Skeletal muscle satellite cell (primary cell): Measurements from ENCODE around the gene CEACAM20. TPM values are rescaled to one million over a fixed set of nuclear protein-coding genes. Genes with fewer than 3 reads are reported as not detected.

ENCODE experiments used
- H3K27me3 ChIP-seq: 2 replicates; pipeline ENCODE4 v1.7.0; 2013; ENCODE audit warnings: low read length; ENCODE audit not compliant: control insufficient read depth, insufficient read depth
- H3K36me3 ChIP-seq: 2 replicates; pipeline ENCODE4 v1.7.0; 2013; ENCODE audit warnings: mild to moderate bottlenecking, control low read depth, low read length; ENCODE audit not compliant: insufficient read depth
- H3K4me1 ChIP-seq: 2 replicates; pipeline ENCODE4 v1.7.0; 2013; ENCODE audit warnings: low read length; ENCODE audit not compliant: control insufficient read depth, insufficient read depth
- H3K4me2 ChIP-seq: 2 replicates; pipeline ENCODE4 v1.7.0; 2013; ENCODE audit warnings: mild to moderate bottlenecking, low read length
- H3K4me3 ChIP-seq: 2 replicates; pipeline ENCODE4 v1.7.0; 2013; ENCODE audit warnings: low read length
- H3K9ac ChIP-seq: 2 replicates; pipeline ENCODE4 v1.7.0; 2013; ENCODE audit warnings: mild to moderate bottlenecking, low read depth, low read length, moderate library complexity
- H3K9me3 ChIP-seq: replicated peaks from 2 replicates; pipeline ENCODE4 v1.7.0; 2013; ENCODE audit warnings: mild to moderate bottlenecking, control low read depth, low read length
- total RNA-seq: library from RNA; depleted of rRNA; stranded (reverse); fragments of >200 nt; gene quantifications from 2 replicates; pipeline ENCODE4 v1.2.3, GENCODE V29; 2012; rRNA removed

Gene CEACAM20
- not detected in 2 replicates for total RNA-seq

- H3K36me3 ChIP-seq = no peaks in the 10 kb centered on the region
- no peak within 1 kb of the TSS for H3K4me2 ChIP-seq
- no peaks in the 10 kb centered on the region for H3K9me3 ChIP-seq
- peaks cover 19% of the 10 kb centered on the region for H3K27me3 ChIP-seq
- no peak within 1 kb of the TSS for H3K4me3 ChIP-seq
- no peak within 1 kb of the TSS for H3K9ac ChIP-seq
- H3K4me1 ChIP-seq = no peaks in the 10 kb centered on the region
Measured at GRCh38 chr19:44529536-44529935, at the start of gene CEACAM20. Gene CEACAM20, minus strand, starts transcription at chr19:44529675. Its CDS starts 166 bp downstream, at chr19:44529509.

- Histone ChIP-seq H3K4me1 (no peaks in the 10 kb centered on the region), H3K27me3 (peaks cover 20% of the 10 kb centered on the region), H3K4me2 (no peak overlapping the region), H3K36me3 (no peaks in the 10 kb centered on the region), H3K9ac (no peak overlapping the region), H3K4me3 (no peak overlapping the region), H3K9me3 (no peaks in the 10 kb centered on the region)
Measured at GRCh38 chr19:44577566-44577874, 48.0 kb upstream of the CEACAM20 start.

- Histone ChIP-seq H3K27me3 (peaks cover 19% of the 10 kb centered on the region), H3K9ac (no peak overlapping the region), H3K4me1 (no peaks in the 10 kb centered on the region), H3K36me3 (no peaks in the 10 kb centered on the region), H3K9me3 (no peaks in the 10 kb centered on the region), H3K4me3 (no peak overlapping the region), H3K4me2 (no peak overlapping the region)
Measured at GRCh38 chr19:44576843-44577565, 47.5 kb upstream of the CEACAM20 start.

GRCh38 chr19:44575116-44575700, 45.7 kb upstream of the CEACAM20 start:
- Histone ChIP-seq H3K4me2 (no peak overlapping the region), H3K4me1 (no peaks in the 10 kb centered on the region), H3K27me3 (peaks cover 14% of the 10 kb centered on the region), H3K9ac (no peak overlapping the region), H3K9me3 (no peaks in the 10 kb centered on the region), H3K4me3 (no peak overlapping the region), H3K36me3 (no peaks in the 10 kb centered on the region)

GRCh38 chr19:44574186-44574950, 44.9 kb upstream of the CEACAM20 start:
- no peaks in the 10 kb centered on the region for H3K9me3 ChIP-seq
- H3K4me3 ChIP-seq = no peak overlapping the region
- no peaks in the 10 kb centered on the region for H3K36me3 ChIP-seq
- H3K4me2 ChIP-seq = no peak overlapping the region
- no peak overlapping the region for H3K9ac ChIP-seq
- no peaks in the 10 kb centered on the region for H3K4me1 ChIP-seq
- H3K27me3 ChIP-seq = peaks cover 17% of the 10 kb centered on the region

- H3K9me3 ChIP-seq = no peaks in the 10 kb centered on the region
- H3K36me3 ChIP-seq = no peaks in the 10 kb centered on the region
- no peak overlapping the region for H3K4me3 ChIP-seq
- H3K4me1 ChIP-seq = no peaks in the 10 kb centered on the region
- no peak overlapping the region for H3K9ac ChIP-seq
- H3K4me2 ChIP-seq = no peak overlapping the region
- H3K27me3 ChIP-seq = peaks cover 21% of the 10 kb centered on the region
Measured at GRCh38 chr19:44573627-44574026, 44.2 kb upstream of the CEACAM20 start.

GRCh38 chr19:44573183-44573582, 43.7 kb upstream of the CEACAM20 start:
- Histone ChIP-seq H3K9ac (no peak overlapping the region), H3K4me2 (no peak overlapping the region), H3K4me3 (no peak overlapping the region), H3K4me1 (no peaks in the 10 kb centered on the region), H3K27me3 (peaks cover 23% of the 10 kb centered on the region), H3K36me3 (no peaks in the 10 kb centered on the region), H3K9me3 (no peaks in the 10 kb centered on the region)

- peaks cover 28% of the 10 kb centered on the region for H3K27me3 ChIP-seq
- no peaks in the 10 kb centered on the region for H3K36me3 ChIP-seq
- no peaks in the 10 kb centered on the region for H3K4me1 ChIP-seq
- no peak overlapping the region for H3K9ac ChIP-seq
- no peak overlapping the region for H3K4me2 ChIP-seq
- H3K9me3 ChIP-seq = no peaks in the 10 kb centered on the region
- H3K4me3 ChIP-seq = no peak overlapping the region
Measured at GRCh38 chr19:44572581-44572900, 43.1 kb upstream of the CEACAM20 start.

- Histone ChIP-seq H3K4me3 (no peak overlapping the region), H3K36me3 (no peaks in the 10 kb centered on the region), H3K27me3 (peaks cover 30% of the 10 kb centered on the region)
Measured at GRCh38 chr19:44571830-44572580, 42.5 kb upstream of the CEACAM20 start.

GRCh38 chr19:44570984-44571684, 41.7 kb upstream of the CEACAM20 start:
- Histone ChIP-seq H3K4me3 (no peak overlapping the region), H3K9me3 (no peaks in the 10 kb centered on the region), H3K4me2 (peak overlapping the region; percentile 44), H3K4me1 (no peaks in the 10 kb centered on the region), H3K9ac (no peak overlapping the region), H3K36me3 (no peaks in the 10 kb centered on the region), H3K27me3 (peaks cover 39% of the 10 kb centered on the region)

More at GRCh38 chr19:44571830-44572580, 42.5 kb upstream of the CEACAM20 start:
- no peak overlapping the region for H3K4me2 ChIP-seq
- H3K4me1 ChIP-seq = no peaks in the 10 kb centered on the region
- no peak overlapping the region for H3K9ac ChIP-seq
- H3K9me3 ChIP-seq = no peaks in the 10 kb centered on the region

- H3K9me3 ChIP-seq = no peaks in the 10 kb centered on the region
- H3K27me3 ChIP-seq = peaks cover 43% of the 10 kb centered on the region
- no peak overlapping the region for H3K4me2 ChIP-seq
- H3K4me1 ChIP-seq = no peaks in the 10 kb centered on the region
- no peaks in the 10 kb centered on the region for H3K36me3 ChIP-seq
- H3K4me3 ChIP-seq = no peak overlapping the region
- H3K9ac ChIP-seq = no peak overlapping the region
Measured at GRCh38 chr19:44570603-44570983, 41.1 kb upstream of the CEACAM20 start.
